H1 (cell line): ENCODE data around the gene ACSF3. TPM values are rescaled to one million over a fixed set of nuclear protein-coding genes. Genes with fewer than 3 reads are reported as not detected.

Experiments used
- CTCF ChIA-PET: fragments of 300-600 bp; sonication (Branson Sonifier 250); formaldehyde crosslinking; loops from one replicate; lab custom pipeline; 2021; ENCODE audit not compliant: partially characterized antibody; lab: Charles Lee
- POLR2A ChIA-PET: fragments of 300-600 bp; sonication (Branson Sonifier 250); formaldehyde crosslinking; loops from one replicate; lab custom pipeline; 2021; ENCODE audit warnings: inconsistent platforms; ENCODE audit not compliant: partially characterized antibody; lab: Charles Lee
- DNase-seq, 2 experiments: peaks; one replicate each; pipeline versions ENCODE4 v3.0.0 to v3.0.0-alpha.2; 2010 to 2022; ENCODE audit warnings: low spot score in 2 of 2, low read depth in 1 of 2, mixed read lengths in 1 of 2
- FAIRE-seq: peaks from 2 replicates; lab custom pipeline; 2011; peaks lifted over from hg19 to GRCh38; lab: Jason Lieb, UNC
- H2AFZ ChIP-seq: 2 replicates; pipeline ENCODE4 v1.8.1; 2012; ENCODE audit warnings: low read length, inconsistent platforms
- H2AK5ac ChIP-seq: 2 replicates; pipeline ENCODE4 v1.6.1; 2013; ENCODE audit warnings: low read depth, low read length
- H2BK120ac ChIP-seq: replicated peaks from 2 replicates; pipeline ENCODE3; 2013; ENCODE audit warnings: low read depth, low read length, inconsistent platforms
- H2BK12ac ChIP-seq: 2 replicates; pipeline ENCODE4 v1.6.1; 2013; ENCODE audit warnings: low read depth, low read length
- H2BK15ac ChIP-seq: 2 replicates; pipeline ENCODE4 v1.6.1; 2013; ENCODE audit warnings: low read length
- H2BK20ac ChIP-seq: 2 replicates; pipeline ENCODE4 v1.6.1; 2013; ENCODE audit warnings: low read length
- H2BK5ac ChIP-seq: 2 replicates; pipeline ENCODE4 v1.6.1; 2013; ENCODE audit warnings: low read depth, low read length
- H3K14ac ChIP-seq: 2 replicates; pipeline ENCODE4 v1.6.1; 2013; ENCODE audit warnings: inconsistent platforms; ENCODE audit not compliant: insufficient read length
- H3K18ac ChIP-seq: 2 replicates; pipeline ENCODE4 v1.6.1; 2013; ENCODE audit warnings: low read length; ENCODE audit errors: extremely low read depth
- H3K23ac ChIP-seq: 2 replicates; pipeline ENCODE4 v1.6.1; 2013; ENCODE audit warnings: inconsistent platforms; ENCODE audit not compliant: insufficient read length
- H3K23me2 ChIP-seq: 2 replicates; pipeline ENCODE4 v1.6.1; 2013; ENCODE audit warnings: low read depth, low read length
- H3K27ac ChIP-seq: 2 replicates; pipeline ENCODE4 v1.6.1; 2011; ENCODE audit warnings: low read depth, low read length, inconsistent platforms
- H3K27me3 ChIP-seq, 4 experiments: replicated peaks in 1 of 4; 1 replicate in 1 of 4; 2 replicates in 3 of 4; pipeline versions ENCODE4 v1.6.1 to v1.8.1; 2011 to 2013; ENCODE audit warnings: low read length in 3 of 4, mild to moderate bottlenecking in 3 of 4, inconsistent platforms in 2 of 4, mixed read lengths in 2 of 4, moderate library complexity in 1 of 4; ENCODE audit not compliant: control insufficient read depth in 3 of 4, insufficient read depth in 3 of 4; ENCODE audit errors: extremely low read depth in 1 of 4
- H3K36me3 ChIP-seq, 4 experiments: 2 replicates each; pipeline versions ENCODE4 v1.6.1 to v1.8.1; 2011 to 2013; ENCODE audit warnings: mild to moderate bottlenecking in 4 of 4, low read length in 3 of 4, moderate library complexity in 2 of 4, control low read depth in 1 of 4, inconsistent platforms in 1 of 4; ENCODE audit not compliant: insufficient read depth in 4 of 4, control insufficient read depth in 2 of 4
- H3K4ac ChIP-seq: replicated peaks from 2 replicates; pipeline ENCODE3; 2013; ENCODE audit warnings: low read length, low read depth, mixed read lengths, inconsistent platforms; ENCODE audit not compliant: insufficient read length
- H3K4me1 ChIP-seq, 4 experiments: replicated peaks in 1 of 4; 1 replicate in 1 of 4; 2 replicates in 3 of 4; pipeline versions ENCODE4 v1.6.1 to v1.8.1; 2011 to 2013; ENCODE audit warnings: low read length in 3 of 4, inconsistent platforms in 2 of 4, mixed read lengths in 1 of 4; ENCODE audit not compliant: insufficient read depth in 4 of 4, control insufficient read depth in 3 of 4
- H3K4me2 ChIP-seq, 2 experiments: 2 replicates each; pipeline versions ENCODE4 v1.6.1 to v1.8.1; 2011 to 2013; ENCODE audit warnings: low read depth in 2 of 2, low read length in 2 of 2, control low read depth in 1 of 2, inconsistent platforms in 1 of 2, mild to moderate bottlenecking in 1 of 2; ENCODE audit not compliant: insufficient read depth in 1 of 2
- H3K4me3 ChIP-seq, 4 experiments: fragments of 200-600, 300-600 bp in 1 of 4; sonication (generic), shearing (Covaris generic), sonication (Bioruptor Twin) in 1 of 4; 2 replicates each; pipeline versions ENCODE4 v1.5.1 to v1.8.1; 2011 to 2016; ENCODE audit warnings: low read length in 4 of 4, low read depth in 3 of 4, control low read depth in 2 of 4, inconsistent platforms in 2 of 4, mild to moderate bottlenecking in 2 of 4, mixed read lengths in 1 of 4, moderate library complexity in 1 of 4; ENCODE audit not compliant: insufficient read depth in 2 of 4; ENCODE audit errors: extremely low read depth in 1 of 4
- H3K56ac ChIP-seq: replicated peaks from 2 replicates; pipeline ENCODE3; 2013; ENCODE audit warnings: low read depth, mild to moderate bottlenecking, mixed read lengths, low read length, inconsistent platforms; ENCODE audit not compliant: insufficient read length
- H3K79me1 ChIP-seq: 2 replicates; pipeline ENCODE4 v1.6.1; 2013; ENCODE audit warnings: low read depth, low read length, control low read depth
- H3K79me2 ChIP-seq, 2 experiments: 2 replicates each; pipeline versions ENCODE4 v1.6.1 to v1.8.1; 2012 to 2013; ENCODE audit warnings: low read length in 2 of 2, mild to moderate bottlenecking in 2 of 2, inconsistent platforms in 1 of 2; ENCODE audit not compliant: insufficient read depth in 2 of 2, control insufficient read depth in 1 of 2
- H3K9ac ChIP-seq, 4 experiments: replicated peaks in 1 of 4; 1 replicate in 1 of 4; 2 replicates in 3 of 4; pipeline versions ENCODE4 v1.6.1 to v1.8.1; 2011 to 2013; ENCODE audit warnings: low read depth in 3 of 4, low read length in 3 of 4, control low read depth in 2 of 4, mild to moderate bottlenecking in 2 of 4, moderate library complexity in 2 of 4, inconsistent platforms in 1 of 4; ENCODE audit errors: extremely low read depth in 1 of 4
- H3K9me3 ChIP-seq, 2 experiments: 2 replicates each; pipeline versions ENCODE4 v1.6.1 to v1.8.1; 2012 to 2013; ENCODE audit warnings: mild to moderate bottlenecking in 2 of 2, moderate library complexity in 2 of 2, control low read depth in 1 of 2, inconsistent platforms in 1 of 2, low read depth in 1 of 2, low read length in 1 of 2, mixed read lengths in 1 of 2; ENCODE audit not compliant: insufficient read depth in 2 of 2
- H4K20me1 ChIP-seq, 2 experiments: replicated peaks in 1 of 2; 2 replicates each; pipeline versions ENCODE3 to v1.8.1; 2011 to 2013; ENCODE audit warnings: inconsistent platforms in 2 of 2, low read length in 2 of 2, mild to moderate bottlenecking in 1 of 2; ENCODE audit not compliant: insufficient read depth in 2 of 2, control insufficient read depth in 1 of 2
- H4K5ac ChIP-seq: 2 replicates; pipeline ENCODE4 v1.6.1; 2013; ENCODE audit warnings: low read length, low read depth, mixed read lengths, inconsistent platforms; ENCODE audit not compliant: insufficient read length
- H4K8ac ChIP-seq: 2 replicates; pipeline ENCODE4 v1.8.0; 2013; ENCODE audit warnings: mild to moderate bottlenecking, moderate library complexity, low read length, inconsistent platforms; ENCODE audit not compliant: insufficient read depth; ENCODE audit errors: extremely low read depth
- H4K91ac ChIP-seq: replicated peaks from 2 replicates; pipeline ENCODE3; 2013; ENCODE audit warnings: low read length, mixed read lengths, inconsistent platforms; ENCODE audit not compliant: insufficient read length
- CBX5 ChIP-seq: fragments of 300-800, 300-1000 bp; sonication (generic); IDR thresholded peaks from 2 replicates; pipeline ENCODE4 v1.7.1; 2016; ENCODE audit warnings: antibody characterized with exemption, low read length, low read depth
- CTBP2 ChIP-seq: IDR thresholded peaks from 2 replicates; pipeline ENCODE4 v1.7.0; 2011; ENCODE audit warnings: borderline replicate concordance, mild to moderate bottlenecking, moderate library complexity, mixed read lengths, low read length; ENCODE audit not compliant: insufficient read depth, insufficient read length
- EGR1 ChIP-seq: IDR thresholded peaks from 2 replicates; pipeline ENCODE4 v1.6.1; 2011; ENCODE audit warnings: low read depth, low read length, borderline replicate concordance
- EZH2 ChIP-seq: fragments of 200-600 bp; sonication (generic); IDR thresholded peaks from 2 replicates; pipeline ENCODE4 v1.7.1; 2012; ENCODE audit warnings: low read depth, mild to moderate bottlenecking, moderate library complexity, low read length, inconsistent platforms; ENCODE audit not compliant: severe bottlenecking
- RFX5 ChIP-seq: IDR thresholded peaks from 2 replicates; pipeline ENCODE4 v1.6.1; 2011; ENCODE audit warnings: low read depth, low read length, improper control_type of control experiment, borderline replicate concordance
- SAP30 ChIP-seq: fragments of 300-600 bp; sonication (generic); IDR thresholded peaks from 2 replicates; pipeline ENCODE4 v1.7.1; 2012; ENCODE audit warnings: low read length, moderate library complexity, mild to moderate bottlenecking, inconsistent platforms; ENCODE audit not compliant: insufficient read depth, insufficient replicate concordance
- SIRT6 ChIP-seq: IDR thresholded peaks from one replicate; pipeline ENCODE4 v1.7.1; 2012; ENCODE audit warnings: low read length, inconsistent platforms
- TAF7 ChIP-seq: optimal IDR thresholded peaks from 2 replicates; pipeline ENCODE3; 2011; ENCODE audit warnings: low read depth, mild to moderate bottlenecking, inconsistent platforms, low read length, moderate library complexity, borderline replicate concordance
- TBP ChIP-seq: IDR thresholded peaks from 2 replicates; pipeline ENCODE4 v1.6.1; 2011; ENCODE audit warnings: low read depth, low read length, improper control_type of control experiment
- TEAD4 ChIP-seq: IDR thresholded peaks from 2 replicates; pipeline ENCODE4 v1.6.1; 2012; ENCODE audit warnings: low read depth, low read length, inconsistent platforms, mixed read lengths
- WGBS, 2 experiments: shearing (Covaris generic) in 1 of 2; methylation state at CpG; one replicate each; pipeline versions ENCODE4 v1.1.6 to v1.1.7; 2013 to 2015; ENCODE audit warnings: low lambda C conversion rate in 2 of 2, mixed read lengths in 2 of 2, inconsistent platforms in 1 of 2, low coverage in 1 of 2, missing lambda C conversion rate in 1 of 2; ENCODE audit not compliant: insufficient replicate concordance in 2 of 2, insufficient coverage in 1 of 2, insufficient read length in 1 of 2; ENCODE audit errors: extremely low coverage in 1 of 2, missing lambda C conversion rate in 1 of 2; 5-methylcytosine and 5-hydroxymethylcytosine counted together
- polyA plus RNA-seq, 7 experiments: library from polyadenylated mRNA; depleted of rRNA in 3 of 7; stranded (reverse) in 5 of 7; unstranded in 2 of 7; fragments of >200 nt in 5 of 7; fragments of 200-250 nt in 2 of 7; gene quantifications; 1 replicate in 5 of 7; 2 replicates in 1 of 7; 4 replicates in 1 of 7; pipeline versions ENCODE4 v1.2.1 to v1.2.3, GENCODE V29; 2011 to 2013; ENCODE audit warnings: missing spikeins in 2 of 7, mixed read lengths in 2 of 7
- total RNA-seq: library from RNA; stranded (reverse); fragmentation: NEBNext Ultra II Directional; extraction: Animal tissue kit (Norgen Biotek cat#: 25700); gene quantifications from 2 replicates; pipeline ENCODE4 v1.2.1, GENCODE V29; 2021

Gene ACSF3
- total and polyA plus RNA-seq, 2 of the 8 experiments (the other 6 are each of a cell fraction or from before 2014, with no cell fraction given) = 15.6 to 22.9 TPM

- H2BK15ac ChIP-seq = no peak overlapping the region
- no peaks in the 10 kb centered on the region for H3K36me3 ChIP-seq
- H2AFZ ChIP-seq = no peak overlapping the region
- H3K27ac ChIP-seq = no peak overlapping the region
- POLR2A ChIA-PET = interaction anchor here (0.7 to 2.1 kb wide), 4 partner anchors 8 to 358 kb away, joined by 3 to 6 read pairs (median 3); no protein-coding TSS in a partner anchor
- H4K91ac ChIP-seq = no peak overlapping the region
- no peak overlapping the region for H3K4me2 ChIP-seq
- H4K8ac ChIP-seq = no peak overlapping the region
- H3K18ac ChIP-seq = no peak overlapping the region
- H3K79me1 ChIP-seq = no peaks in the 10 kb centered on the region
- H3K4me1 ChIP-seq = peaks cover 0 to 7% (median 6%) of the 10 kb centered on the region in 4 experiments; a peak in 6 of 7 replicates
- no peak for TF ChIP-seq SAP30
- no peak for TF ChIP-seq EZH2
- no peak for TF ChIP-seq TEAD4
- no peak for TF ChIP-seq TBP
- TF ChIP-seq SIRT6 = no peak
- TF ChIP-seq EGR1 = no peak
- TF ChIP-seq CTBP2 = no peak
- no peak for TF ChIP-seq TAF7
- no peak for TF ChIP-seq RFX5
- TF ChIP-seq CBX5 = no peak
- TF ChIP-seq, all 59 proteins: peak for 0
- Histone ChIP-seq H2BK12ac (no peak overlapping the region), H3K4me3 (no peak overlapping the region), H4K5ac (no peak overlapping the region), H3K79me2 (no peaks in the 10 kb centered on the region), H4K20me1 (no peaks in the 10 kb centered on the region), H3K23me2 (no peaks in the 10 kb centered on the region), H2BK5ac (no peak overlapping the region), H3K56ac (no peak overlapping the region), H3K27me3 (no peaks in the 10 kb centered on the region; a peak in 1 of 7 replicates), H3K9ac (no peak overlapping the region), H3K4ac (no peak overlapping the region), H3K23ac (no peak overlapping the region), H2BK120ac (no peak overlapping the region), H3K14ac (no peak overlapping the region), H3K9me3 (peaks cover 0 to 13% of the 10 kb centered on the region in 2 experiments; a peak in 1 of 4 replicates), H2BK20ac (no peak overlapping the region), H2AK5ac (no peak overlapping the region)
- 90% methylated on average over 15 of the region's 15 CpGs; no CpG with 5 or more reads in 1 of the 2 experiments for WGBS, 2 experiments
- CTCF ChIA-PET = interaction anchor here (0.9 to 1.7 kb wide), 4 partner anchors 9 to 349 kb away, joined by 3 to 6 read pairs (median 3); no protein-coding TSS in a partner anchor
- DNase-seq = no peak
- no peak for FAIRE-seq
These were observed 70.8 kb downstream of the ACSF3 start for GRCh38 chr16:89164436-89164835.
